ENCODE data around the gene XXYLT1.

The XXYLT1 gene

DNA sequence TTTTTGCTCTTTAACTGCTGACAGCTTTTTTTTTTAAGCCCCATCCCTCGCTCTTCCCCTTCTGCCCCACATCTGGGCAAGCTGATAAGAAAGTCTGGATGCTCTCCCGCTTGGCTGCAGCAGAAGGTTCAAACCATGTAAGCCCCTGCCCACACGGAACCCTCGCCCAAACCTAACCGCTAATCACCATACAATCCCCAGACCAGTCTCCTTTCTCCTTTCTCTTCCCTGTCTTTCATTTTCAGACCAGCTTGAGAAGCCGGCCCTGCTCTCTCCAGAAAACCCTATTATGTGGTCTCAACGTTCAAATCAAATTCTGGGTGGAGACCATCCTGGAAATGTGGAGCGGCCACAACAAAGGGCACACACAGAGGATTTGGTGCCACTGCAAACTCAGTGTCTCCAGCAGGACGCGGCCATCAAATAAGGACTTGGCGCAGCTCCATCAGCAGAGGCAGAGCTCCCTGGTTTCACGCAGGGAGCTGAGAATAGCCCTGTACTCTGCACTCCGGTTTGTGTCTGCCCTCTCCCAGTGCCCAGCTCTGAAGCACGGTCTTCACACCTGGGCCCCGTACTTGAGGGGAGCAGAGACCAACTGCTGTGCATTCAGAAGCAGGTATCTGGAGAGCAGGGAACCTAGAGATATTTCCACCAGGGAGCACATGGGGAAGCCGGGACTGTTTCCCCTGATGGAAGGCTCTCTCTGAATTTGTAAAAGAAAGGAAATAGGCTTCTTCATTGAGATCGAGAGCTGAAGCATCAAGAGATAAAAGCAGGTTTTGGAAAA lies 92.6 kb downstream of the XXYLT1 start:
- DNase-seq (ENCODE audit: low read depth), result no peak
- TF ChIP-seq CTCF (conservative IDR thresholded peaks at IDR 0.05; ENCODE audit: control insufficient read depth, insufficient read depth, low read depth, low read length), result no peak
- H3K4me3 ChIP-seq (ENCODE audit: control insufficient read depth, low read depth, low read length), result no peak overlapping the region

- TF ChIP-seq CTCF (conservative IDR thresholded peaks at IDR 0.05; ENCODE audit: control insufficient read depth, insufficient read depth, low read depth, low read length), result no peak
- H3K4me3 ChIP-seq (ENCODE audit: control insufficient read depth, low read depth, low read length), result no peak overlapping the region
- no peak for DNase-seq (ENCODE audit: low read depth)
These were observed 93.4 kb downstream of the XXYLT1 start for GRCh38 chr3:195177422-195178123.

DNA sequence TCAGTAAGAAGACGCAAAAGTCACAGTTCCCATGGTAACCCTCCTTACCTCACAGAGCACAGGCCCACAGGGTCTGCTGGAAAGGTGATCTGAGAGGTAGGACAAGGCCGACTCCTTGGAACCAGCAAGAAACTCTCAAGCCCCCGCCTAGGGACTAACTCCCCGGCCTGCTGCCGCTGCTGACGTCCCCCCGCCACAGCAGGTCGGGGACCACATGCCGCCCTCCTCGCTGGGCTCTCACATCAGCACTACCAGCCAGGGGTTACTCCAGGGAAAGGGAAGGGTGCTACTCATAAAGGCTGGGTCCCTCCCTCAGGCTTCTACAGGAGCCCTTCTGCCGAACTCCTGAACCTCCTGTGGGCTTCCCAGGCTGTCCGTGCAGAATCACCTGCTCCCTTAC lies 94.2 kb downstream of the XXYLT1 start:
- no peak for DNase-seq (ENCODE audit: low read depth)
- H3K4me3 ChIP-seq (ENCODE audit: control insufficient read depth, low read depth, low read length), result no peak overlapping the region
- no peak for TF ChIP-seq CTCF (conservative IDR thresholded peaks at IDR 0.05; ENCODE audit: control insufficient read depth, insufficient read depth, low read depth, low read length)

GRCh38 chr3:195175476-195176337 lies 95.3 kb downstream of the XXYLT1 start:
- no peak for TF ChIP-seq CTCF (conservative IDR thresholded peaks at IDR 0.05; ENCODE audit: control insufficient read depth, insufficient read depth, low read depth, low read length)
- DNase-seq (ENCODE audit: low read depth), result no peak
- no peak overlapping the region for H3K4me3 ChIP-seq (ENCODE audit: control insufficient read depth, low read depth, low read length)

DNA sequence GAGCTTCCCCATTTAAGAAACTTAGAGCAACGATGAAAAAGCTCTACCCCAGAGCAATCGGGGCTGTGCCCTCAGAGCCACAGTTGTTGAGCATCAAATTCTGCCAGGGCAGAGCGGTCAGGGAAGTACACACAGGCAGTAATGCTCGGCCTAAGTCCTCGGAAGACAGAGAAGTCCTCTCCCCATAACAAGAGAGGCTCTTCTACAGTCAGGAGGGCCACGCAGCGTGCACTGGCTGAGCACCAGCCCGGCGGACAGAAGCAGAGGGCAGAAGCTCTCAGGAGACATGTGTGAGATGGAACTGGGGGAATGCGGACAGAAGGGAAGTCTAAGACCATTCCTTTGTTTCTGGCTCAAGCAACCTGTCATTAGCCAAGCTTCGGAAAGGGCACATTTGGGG lies 95.9 kb downstream of the XXYLT1 start:
- no peak for TF ChIP-seq CTCF (conservative IDR thresholded peaks at IDR 0.05; ENCODE audit: control insufficient read depth, insufficient read depth, low read depth, low read length)
- H3K4me3 ChIP-seq (ENCODE audit: control insufficient read depth, low read depth, low read length), result no peak overlapping the region
- DNase-seq (ENCODE audit: low read depth), result no peak

DNA sequence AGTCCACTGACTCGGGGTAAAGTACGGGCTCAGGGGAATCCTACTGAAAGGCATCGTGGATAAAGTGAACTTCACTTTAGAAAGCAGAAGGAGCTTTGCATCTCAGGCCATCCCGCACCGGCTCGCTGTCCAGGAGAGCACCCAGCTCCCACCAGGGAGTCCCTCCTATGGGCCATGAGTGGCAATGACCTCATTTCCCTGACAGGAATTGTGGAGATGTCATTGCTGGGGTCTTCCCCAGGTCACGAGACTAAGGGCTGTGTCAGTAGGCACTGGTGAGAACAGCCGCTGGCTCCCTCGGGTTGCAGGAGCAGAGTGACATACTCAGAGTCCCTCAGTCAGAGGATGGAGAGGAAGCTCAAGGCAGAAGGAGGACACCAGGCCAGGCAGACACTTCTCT lies 97.3 kb downstream of the XXYLT1 start:
- DNase-seq (ENCODE audit: low read depth), result no peak
- no peak for TF ChIP-seq CTCF (conservative IDR thresholded peaks at IDR 0.05; ENCODE audit: control insufficient read depth, insufficient read depth, low read depth, low read length)
- H3K4me3 ChIP-seq (ENCODE audit: control insufficient read depth, low read depth, low read length), result no peak overlapping the region

Data from fibroblast of mammary gland (primary cell).